ENCODE measurements around the gene CNTNAP2.

- TF ChIP-seq CTCF (conservative IDR thresholded peaks at IDR 0.05; ENCODE audit: low read depth, low read length) (no peak), RCOR1 (IDR thresholded peaks at IDR 0.05; ENCODE audit: insufficient replicate concordance, low read length) (no peak), USF2 (IDR thresholded peaks at IDR 0.05; ENCODE audit: low read depth, low read length) (no peak), RFX5 (IDR thresholded peaks at IDR 0.05; ENCODE audit: low read depth, low read length) (no peak), POLR2A (IDR thresholded peaks at IDR 0.05; ENCODE audit: low read depth, low read length) (no peak), MAFK (IDR thresholded peaks at IDR 0.05; ENCODE audit: low read depth, low read length) (no peak), RAD21 (IDR thresholded peaks at IDR 0.05; ENCODE audit: low read length) (no peak), MXI1 (IDR thresholded peaks at IDR 0.05; ENCODE audit: borderline replicate concordance, low read depth, low read length) (no peak), CHD1 (IDR thresholded peaks at IDR 0.05; ENCODE audit: low read depth, low read length) (no peak), CEBPB (IDR thresholded peaks at IDR 0.05; ENCODE audit: low read depth, low read length) (no peak)
These were observed 2056.8 kb downstream of the CNTNAP2 start for GRCh38 chr7:148173369-148173768.
